ENCODE data around the gene RASL12. TPM values are rescaled to one million over a fixed set of nuclear protein-coding genes. Genes with fewer than 3 reads are reported as not detected.

The RASL12 gene
- total and polyA plus RNA-seq, 2 of the 8 experiments (the other 6 are each of a cell fraction or from before 2014, with no cell fraction given): 9.5 to 10.3 TPM

DNA sequence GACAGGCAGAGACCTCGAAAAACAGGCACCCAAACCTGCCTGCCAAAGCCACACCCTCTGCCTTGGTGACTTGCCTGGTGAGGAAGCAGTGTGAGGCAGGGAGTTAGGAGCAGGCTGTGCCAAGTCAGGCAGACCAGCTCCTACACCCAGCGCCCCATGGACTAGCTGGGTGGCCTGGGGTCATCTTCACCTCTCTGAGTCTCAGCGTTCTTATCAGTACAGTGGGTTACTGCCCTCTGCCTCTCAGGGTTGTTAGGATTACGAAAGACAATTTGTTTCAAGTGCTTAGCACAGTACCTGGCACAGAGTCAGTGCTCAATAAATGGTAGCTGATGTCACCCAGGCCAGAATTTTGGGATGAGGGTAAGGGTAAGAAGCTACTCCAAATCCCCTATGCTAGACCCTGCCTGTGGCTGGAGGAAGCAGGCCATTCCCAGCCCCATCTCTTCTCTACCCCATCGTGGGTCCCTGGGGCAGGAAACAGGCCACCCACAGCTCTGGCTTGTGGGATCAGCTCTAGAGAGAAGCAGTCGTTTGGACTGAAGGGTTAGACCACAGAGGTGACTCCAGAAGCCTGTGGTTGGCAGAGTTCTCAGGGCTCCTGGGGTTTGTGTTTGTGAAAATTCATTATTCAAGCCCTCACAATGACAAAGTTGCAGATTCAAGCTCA is 12.5 kb downstream of the RASL12 start:
- H2BK12ac ChIP-seq (ENCODE audit: low read depth, low read length): no peak overlapping the region
- ChIA-PET CTCF (ENCODE audit: partially characterized antibody) (interaction anchor here (0.9 to 33.2 kb wide), 10 partner anchors 12 to 216 kb away, joined by 3 to 1213 read pairs (median 28); partner anchors contain the start of genes KBTBD13, RASL12 and SLC51B), POLR2A (ENCODE audit: partially characterized antibody) (interaction anchor here (1.0 to 1.7 kb wide), 8 partner anchors 8 to 66 kb away, joined by 3 to 5 read pairs (median 4); no protein-coding TSS in a partner anchor)
- no peak overlapping the region for H3K23ac ChIP-seq (ENCODE audit: insufficient read length)
- FAIRE-seq (no peak), DNase-seq (ENCODE audit: low read depth in 1 of 2, low spot score in 2 of 2) (no peak)
- H3K4ac ChIP-seq (replicated peaks; ENCODE audit: insufficient read length, low read depth, low read length): no peak overlapping the region
- no peaks in the 10 kb centered on the region for H3K23me2 ChIP-seq (ENCODE audit: low read depth, low read length)
- H3K4me2 ChIP-seq (ENCODE audit: insufficient read depth in 1 of 2, low read depth in 2 of 2, low read length in 2 of 2): no peak overlapping the region
- no peaks in the 10 kb centered on the region for H3K79me2 ChIP-seq (ENCODE audit: control insufficient read depth in 1 of 2, insufficient read depth in 2 of 2, low read length in 2 of 2)
- H2AK5ac ChIP-seq (ENCODE audit: low read depth, low read length): no peak overlapping the region
- H4K8ac ChIP-seq (ENCODE audit: extremely low read depth, insufficient read depth, low read length): no peak overlapping the region
- no peak overlapping the region for H3K14ac ChIP-seq (ENCODE audit: insufficient read length)
- H3K9me3 ChIP-seq (ENCODE audit: insufficient read depth in 2 of 2, low read depth in 1 of 2, low read length in 1 of 2): no peaks in the 10 kb centered on the region
- no peaks in the 10 kb centered on the region for H4K20me1 ChIP-seq (replicated peaks in 1 of 2; ENCODE audit: control insufficient read depth in 1 of 2, insufficient read depth in 2 of 2, low read length in 2 of 2)
- no peak overlapping the region for H3K56ac ChIP-seq (replicated peaks; ENCODE audit: insufficient read length, low read depth, low read length)
- H3K27ac ChIP-seq (ENCODE audit: low read depth, low read length): no peak overlapping the region; the same call in 1 of the 2 replicates
- no peak overlapping the region for H3K4me3 ChIP-seq (ENCODE audit: extremely low read depth in 1 of 4, insufficient read depth in 2 of 4, low read depth in 3 of 4, low read length in 4 of 4)
- TF ChIP-seq RAD21 (IDR thresholded peaks at IDR 0.05 in 1 of 2, conservative IDR thresholded peaks at IDR 0.05 in 1 of 2; ENCODE audit: low read depth in 2 of 2, low read length in 2 of 2) (no peak), POLR2AphosphoS5 (IDR thresholded peaks at IDR 0.05; ENCODE audit: low read depth, low read length) (no peak)
- TF ChIP-seq, protein P1, sequence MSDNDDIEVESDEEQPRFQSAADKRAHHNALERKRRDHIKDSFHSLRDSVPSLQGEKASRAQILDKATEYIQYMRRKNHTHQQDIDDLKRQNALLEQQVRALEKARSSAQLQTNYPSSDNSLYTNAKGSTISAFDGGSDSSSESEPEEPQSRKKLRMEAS (IDR thresholded peaks at IDR 0.05): no peak
- no peak overlapping the region for H3K9ac ChIP-seq (replicated peaks in 1 of 4; ENCODE audit: extremely low read depth in 1 of 4, low read depth in 3 of 4, low read length in 3 of 4)
- no peaks in the 10 kb centered on the region; a peak in 1 of 8 replicates for H3K36me3 ChIP-seq (ENCODE audit: control insufficient read depth in 2 of 4, insufficient read depth in 4 of 4, low read length in 3 of 4)
- no peak overlapping the region for H2BK15ac ChIP-seq (ENCODE audit: low read length)
- H2BK20ac ChIP-seq (ENCODE audit: low read length): no peak overlapping the region
- H3K79me1 ChIP-seq (ENCODE audit: low read depth, low read length): no peaks in the 10 kb centered on the region
- H2BK120ac ChIP-seq (replicated peaks; ENCODE audit: low read depth, low read length): no peak overlapping the region
- WGBS, 2 experiments (ENCODE audit: extremely low coverage in 1 of 2, insufficient coverage in 1 of 2, insufficient read length in 1 of 2, insufficient replicate concordance in 2 of 2, low coverage in 1 of 2, low lambda C conversion rate in 2 of 2, missing lambda C conversion rate in 1 of 2): 89% methylated on average over 6 of the region's 6 CpGs; no CpG with 5 or more reads in 1 of the 2 experiments
- no peak overlapping the region for H4K5ac ChIP-seq (ENCODE audit: insufficient read length, low read depth, low read length)
- H2AFZ ChIP-seq (ENCODE audit: low read length): no peak overlapping the region
- no peak overlapping the region for H4K91ac ChIP-seq (replicated peaks; ENCODE audit: insufficient read length, low read length)
- no peaks in the 10 kb centered on the region for H3K4me1 ChIP-seq (replicated peaks in 1 of 4; ENCODE audit: control insufficient read depth in 3 of 4, insufficient read depth in 4 of 4, low read length in 3 of 4)
- 0 out of 2 replicates have a peak overlapping the region, but pooled peaks have one; percentile 60 for H2BK5ac ChIP-seq (ENCODE audit: low read depth, low read length)
- no peaks in the 10 kb centered on the region; a peak in 1 of 7 replicates for H3K27me3 ChIP-seq (replicated peaks in 1 of 4; ENCODE audit: control insufficient read depth in 3 of 4, extremely low read depth in 1 of 4, insufficient read depth in 3 of 4, low read length in 3 of 4)
- no peak overlapping the region for H3K18ac ChIP-seq (ENCODE audit: extremely low read depth, low read length)
